Measurements from ENCODE around the gene SORCS2. TPM values are rescaled to one million over a fixed set of nuclear protein-coding genes. Genes with fewer than 3 reads are reported as not detected.

Gene SORCS2
- total RNA-seq, 1 experiment from 2014 or later = not detected

DNA sequence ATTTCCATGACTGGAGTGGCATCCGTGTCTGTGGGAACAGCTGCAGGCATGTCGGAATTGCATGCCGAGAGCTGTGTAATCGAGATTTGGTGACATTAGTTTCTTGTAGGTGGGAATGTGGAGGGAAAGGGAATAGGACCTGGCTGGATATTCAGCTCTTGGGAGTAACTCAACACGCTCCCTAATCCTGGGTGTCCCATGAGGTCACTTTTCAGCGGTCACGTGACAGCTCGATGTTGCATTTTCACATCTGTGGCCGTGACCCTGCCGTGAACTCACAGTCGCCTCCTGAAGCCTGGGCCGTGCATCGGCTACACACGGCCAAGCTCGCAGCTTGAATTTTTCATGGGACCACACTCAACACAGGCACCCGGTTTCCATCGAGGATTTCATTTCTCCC lies 268.2 kb downstream of the SORCS2 start:
- POLR2A ChIA-PET = no interaction called here
- H3K4me1 Mint-ChIP-seq (ENCODE audit: insufficient read depth, unreplicated experiment) = peaks cover 10% of the 10 kb centered on the region
- TF ChIP-seq, protein P1, sequence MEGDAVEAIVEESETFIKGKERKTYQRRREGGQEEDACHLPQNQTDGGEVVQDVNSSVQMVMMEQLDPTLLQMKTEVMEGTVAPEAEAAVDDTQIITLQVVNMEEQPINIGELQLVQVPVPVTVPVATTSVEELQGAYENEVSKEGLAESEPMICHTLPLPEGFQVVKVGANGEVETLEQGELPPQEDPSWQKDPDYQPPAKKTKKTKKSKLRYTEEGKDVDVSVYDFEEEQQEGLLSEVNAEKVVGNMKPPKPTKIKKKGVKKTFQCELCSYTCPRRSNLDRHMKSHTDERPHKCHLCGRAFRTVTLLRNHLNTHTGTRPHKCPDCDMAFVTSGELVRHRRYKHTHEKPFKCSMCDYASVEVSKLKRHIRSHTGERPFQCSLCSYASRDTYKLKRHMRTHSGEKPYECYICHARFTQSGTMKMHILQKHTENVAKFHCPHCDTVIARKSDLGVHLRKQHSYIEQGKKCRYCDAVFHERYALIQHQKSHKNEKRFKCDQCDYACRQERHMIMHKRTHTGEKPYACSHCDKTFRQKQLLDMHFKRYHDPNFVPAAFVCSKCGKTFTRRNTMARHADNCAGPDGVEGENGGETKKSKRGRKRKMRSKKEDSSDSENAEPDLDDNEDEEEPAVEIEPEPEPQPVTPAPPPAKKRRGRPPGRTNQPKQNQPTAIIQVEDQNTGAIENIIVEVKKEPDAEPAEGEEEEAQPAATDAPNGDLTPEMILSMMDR (IDR thresholded peaks at IDR 0.05; ENCODE audit: unreplicated experiment) = no peak
- CTCF ChIA-PET = interaction anchor here (0.7 to 4.8 kb wide), 7 partner anchors 10 to 344 kb away, joined by 3 to 29 read pairs (median 4); partner anchors contain the start of gene SORCS2
- H3K4me3 Mint-ChIP-seq (ENCODE audit: unreplicated experiment) = no peak overlapping the region
- no peaks in the 10 kb centered on the region for H3K36me3 Mint-ChIP-seq (ENCODE audit: insufficient read depth, unreplicated experiment)
- H3K9me3 Mint-ChIP-seq (ENCODE audit: unreplicated experiment) = no peaks in the 10 kb centered on the region
- DNase-seq (ENCODE audit: unreplicated experiment) = no peak
- H3K27me3 Mint-ChIP-seq (ENCODE audit: insufficient read depth, unreplicated experiment) = no peaks in the 10 kb centered on the region
- intact Hi-C loops (cut with micrococcal nuclease) = loop anchor here (5.0 kb wide), 1 partner anchor 133 kb away; no protein-coding TSS in a partner anchor
- no TSS peak for BruUV-seq (replicated peaks)
- H3K27ac Mint-ChIP-seq (ENCODE audit: low read depth, unreplicated experiment) = no peak overlapping the region

GRCh38 chr4:7461230-7461629 lies 268.9 kb downstream of the SORCS2 start:
- POLR2A ChIA-PET = no interaction called here
- TF ChIP-seq, protein P1 (IDR thresholded peaks at IDR 0.05; ENCODE audit: unreplicated experiment) = no peak
- Mint-ChIP-seq H3K9me3 (ENCODE audit: unreplicated experiment) (no peaks in the 10 kb centered on the region), H3K36me3 (ENCODE audit: insufficient read depth, unreplicated experiment) (no peaks in the 10 kb centered on the region), H3K27ac (ENCODE audit: low read depth, unreplicated experiment) (no peak overlapping the region), H3K4me1 (ENCODE audit: insufficient read depth, unreplicated experiment) (peaks cover 10% of the 10 kb centered on the region), H3K27me3 (ENCODE audit: insufficient read depth, unreplicated experiment) (no peaks in the 10 kb centered on the region), H3K4me3 (ENCODE audit: unreplicated experiment) (no peak overlapping the region)
- DNase-seq (ENCODE audit: unreplicated experiment) = no peak
- CTCF ChIA-PET = interaction anchor here (0.8 to 4.8 kb wide), 10 partner anchors 9 to 343 kb away, joined by 3 to 29 read pairs (median 5); partner anchors contain the start of gene SORCS2
- intact Hi-C loops (cut with micrococcal nuclease) = loop anchor here (5.0 kb wide), 1 partner anchor 134 kb away; no protein-coding TSS in a partner anchor
- BruUV-seq (replicated peaks) = no TSS peak

- TF ChIP-seq, protein P1 (IDR thresholded peaks at IDR 0.05; ENCODE audit: unreplicated experiment) = peak; percentile 38
- intact Hi-C loops (cut with micrococcal nuclease) = loop anchor here (1.0 to 5.0 kb wide), 5 partner anchors 135 to 340 kb away; partner anchors contain the start of gene SORCS2
- H3K9me3 Mint-ChIP-seq (ENCODE audit: unreplicated experiment) = no peaks in the 10 kb centered on the region
- H3K4me3 Mint-ChIP-seq (ENCODE audit: unreplicated experiment) = no peak overlapping the region
- BruUV-seq (replicated peaks) = no TSS peak
- ChIA-PET POLR2A (no interaction called here), CTCF (interaction anchor here (0.6 to 4.8 kb wide), 24 partner anchors 17 to 511 kb away, joined by 3 to 29 read pairs (median 4); partner anchors contain the start of gene SORCS2)
- no peaks in the 10 kb centered on the region for H3K36me3 Mint-ChIP-seq (ENCODE audit: insufficient read depth, unreplicated experiment)
- H3K27me3 Mint-ChIP-seq (ENCODE audit: insufficient read depth, unreplicated experiment) = no peaks in the 10 kb centered on the region
- DNase-seq (ENCODE audit: unreplicated experiment) = peak; percentile 68
- H3K4me1 Mint-ChIP-seq (ENCODE audit: insufficient read depth, unreplicated experiment) = peaks cover 10% of the 10 kb centered on the region
- no peak overlapping the region for H3K27ac Mint-ChIP-seq (ENCODE audit: low read depth, unreplicated experiment)
These were observed 270.2 kb downstream of the SORCS2 start for GRCh38 chr4:7462509-7462971.

GRCh38 chr4:7463566-7464258 lies 271.4 kb downstream of the SORCS2 start:
- H3K36me3 Mint-ChIP-seq (ENCODE audit: insufficient read depth, unreplicated experiment) = no peaks in the 10 kb centered on the region
- no peaks in the 10 kb centered on the region for H3K9me3 Mint-ChIP-seq (ENCODE audit: unreplicated experiment)
- intact Hi-C loops (cut with micrococcal nuclease) = loop anchor here (2.0 to 5.0 kb wide), 2 partner anchors 136 to 187 kb away; no protein-coding TSS in a partner anchor
- no peak overlapping the region for H3K27ac Mint-ChIP-seq (ENCODE audit: low read depth, unreplicated experiment)
- H3K27me3 Mint-ChIP-seq (ENCODE audit: insufficient read depth, unreplicated experiment) = peaks cover 11% of the 10 kb centered on the region
- ChIA-PET POLR2A (no interaction called here), CTCF (interaction anchor here (0.7 to 4.8 kb wide), 8 partner anchors 167 to 341 kb away, joined by 3 to 29 read pairs (median 5); partner anchors contain the start of gene SORCS2)
- H3K4me1 Mint-ChIP-seq (ENCODE audit: insufficient read depth, unreplicated experiment) = peaks cover 10% of the 10 kb centered on the region
- H3K4me3 Mint-ChIP-seq (ENCODE audit: unreplicated experiment) = no peak overlapping the region
- no TSS peak for BruUV-seq (replicated peaks)
- TF ChIP-seq, protein P1 (IDR thresholded peaks at IDR 0.05; ENCODE audit: unreplicated experiment) = no peak
- no peak for DNase-seq (ENCODE audit: unreplicated experiment)

Data from MCF 10A (cell line).